CD4-positive, CD25-positive, alpha-beta regulatory T cell (primary cell): Measurements from ENCODE around the gene DMD. TPM values are rescaled to one million over a fixed set of nuclear protein-coding genes. Genes with fewer than 3 reads are reported as not detected.

Experiments used
- ATAC-seq, 2 donors: fragments of 150-1000 bp; cut with Tn5 transposase; one replicate each; pipeline ENCODE4 v1.10.0; 2021; ENCODE audit warnings: low read depth in 2 of 2, moderate number of reproducible peaks in 2 of 2, moderate library complexity in 1 of 2
- DNase-seq, 3 donors: peaks; one replicate each; pipeline versions ENCODE4 v3.0.0 to v3.0.0-alpha.2; 2012 to 2022; ENCODE audit warnings: mixed read lengths in 1 of 3
- H3K27ac ChIP-seq: one replicate; pipeline ENCODE4 v1.7.0; 2013; ENCODE audit warnings: mild to moderate bottlenecking, low read length; ENCODE audit not compliant: insufficient read depth, poor library complexity, severe bottlenecking
- H3K27me3 ChIP-seq: one replicate; pipeline ENCODE4 v1.7.0; 2013; ENCODE audit warnings: low read length; ENCODE audit not compliant: control insufficient read depth, insufficient read depth
- H3K36me3 ChIP-seq: one replicate; pipeline ENCODE4 v1.7.0; 2013; ENCODE audit warnings: mild to moderate bottlenecking, low read length, moderate library complexity; ENCODE audit not compliant: control insufficient read depth, insufficient read depth
- H3K4me1 ChIP-seq: 2 replicates; pipeline ENCODE4 v1.7.0; 2013; ENCODE audit warnings: mild to moderate bottlenecking, low read length; ENCODE audit not compliant: insufficient read depth, control insufficient read depth, poor library complexity, severe bottlenecking
- H3K4me3 ChIP-seq: one replicate; pipeline ENCODE4 v1.7.0; 2013; ENCODE audit warnings: low read depth, mild to moderate bottlenecking, low read length, moderate library complexity
- H3K9me3 ChIP-seq, 2 experiments: 1 replicate in 1 of 2; 2 replicates in 1 of 2; pipeline ENCODE4 v1.7.0; 2013; ENCODE audit warnings: low read length in 2 of 2, mild to moderate bottlenecking in 1 of 2, moderate library complexity in 1 of 2; ENCODE audit not compliant: control insufficient read depth in 2 of 2
- H3K27ac Mint-ChIP-seq, 3 donors: one replicate each; pipeline ENCODE4 v1.8.0; 2020 to 2022; ENCODE audit warnings: mild to moderate bottlenecking in 3 of 3, mixed read lengths in 3 of 3, moderate library complexity in 2 of 3
- H3K27me3 Mint-ChIP-seq: one replicate; pipeline ENCODE4 v1.8.0; 2022; ENCODE audit warnings: mild to moderate bottlenecking, mixed read lengths
- H3K36me3 Mint-ChIP-seq: one replicate; pipeline ENCODE4 v1.8.0; 2020; ENCODE audit warnings: mixed read lengths
- H3K4me1 Mint-ChIP-seq, 4 donors: one replicate each; pipeline ENCODE4 v1.8.0; 2020 to 2022; ENCODE audit warnings: mixed read lengths in 4 of 4, mild to moderate bottlenecking in 1 of 4
- H3K4me3 Mint-ChIP-seq, 4 donors: one replicate each; pipeline ENCODE4 v1.8.0; 2020 to 2022; ENCODE audit warnings: mild to moderate bottlenecking in 4 of 4, mixed read lengths in 4 of 4, moderate library complexity in 3 of 4
- H3K9me3 Mint-ChIP-seq, 7 donors: one replicate each; pipeline ENCODE4 v1.8.0; 2020 to 2022; ENCODE audit warnings: mixed read lengths in 7 of 7, mild to moderate bottlenecking in 3 of 7, moderate library complexity in 2 of 7
- polyA plus RNA-seq, 4 donors: library from polyadenylated mRNA; unstranded; fragments of 300-500 nt; fragmentation: Illumina TruSeq; gene quantifications; one replicate each; pipeline ENCODE4 v1.2.3, GENCODE V29; 2021
- total RNA-seq: library from RNA; stranded (reverse); gene quantifications from one replicate; pipeline ENCODE4 v1.2.3, GENCODE V29; 2022

Gene DMD
- total and polyA plus RNA-seq, 5 donors from 2014 or later = 0.20 to 2.8 (median 0.98) TPM

- Histone ChIP-seq H3K4me3 (no peak overlapping the region), H3K27ac (no peak overlapping the region), H3K4me1 (no peaks in the 10 kb centered on the region), H3K27me3 (no peaks in the 10 kb centered on the region), H3K36me3 (no peaks in the 10 kb centered on the region), H3K9me3 (no peaks in the 10 kb centered on the region)
- Mint-ChIP-seq H3K27me3 (no peaks in the 10 kb centered on the region), H3K9me3 (peaks cover 0 to 4% (median 0%) of the 10 kb centered on the region in 7 donors), H3K4me1 (no peaks in the 10 kb centered on the region), H3K27ac (no peak overlapping the region), H3K4me3 (no peak overlapping the region), H3K36me3 (no peaks in the 10 kb centered on the region)
- DNase-seq (no peak), ATAC-seq (no peak)
Observed at GRCh38 chrX:31340587-31340986, 1870.8 kb downstream of the DMD start.

GRCh38 chrX:31338991-31339350 is 1872.4 kb downstream of the DMD start:
- ATAC-seq (no peak), DNase-seq (no peak)
- Mint-ChIP-seq H3K4me1 (no peaks in the 10 kb centered on the region), H3K9me3 (peaks cover 0 to 4% (median 0%) of the 10 kb centered on the region in 7 donors), H3K4me3 (no peak overlapping the region), H3K27ac (no peak overlapping the region), H3K27me3 (no peaks in the 10 kb centered on the region), H3K36me3 (no peaks in the 10 kb centered on the region)
- no peaks in the 10 kb centered on the region for H3K36me3 ChIP-seq
- no peaks in the 10 kb centered on the region for H3K27me3 ChIP-seq
- H3K4me1 ChIP-seq = no peaks in the 10 kb centered on the region
- H3K4me3 ChIP-seq = no peak overlapping the region
- no peaks in the 10 kb centered on the region for H3K9me3 ChIP-seq
- H3K27ac ChIP-seq = no peak overlapping the region

- Mint-ChIP-seq H3K36me3 (no peaks in the 10 kb centered on the region), H3K9me3 (peaks cover 0 to 4% (median 0%) of the 10 kb centered on the region in 7 donors)
- no peak for ATAC-seq
Observed at GRCh38 chrX:31337332-31337731, 1874.0 kb downstream of the DMD start.

GRCh38 chrX:31336419-31336818 is 1874.9 kb downstream of the DMD start:
- no peaks in the 10 kb centered on the region for H3K36me3 ChIP-seq
- Mint-ChIP-seq H3K27ac (no peak overlapping the region), H3K4me3 (no peak overlapping the region), H3K27me3 (no peaks in the 10 kb centered on the region), H3K36me3 (no peaks in the 10 kb centered on the region), H3K4me1 (no peaks in the 10 kb centered on the region), H3K9me3 (peaks cover 0 to 4% (median 3%) of the 10 kb centered on the region in 7 donors)
- no peak for DNase-seq
- H3K27ac ChIP-seq = no peak overlapping the region
- H3K4me3 ChIP-seq = no peak overlapping the region
- H3K27me3 ChIP-seq = no peaks in the 10 kb centered on the region
- no peaks in the 10 kb centered on the region for H3K9me3 ChIP-seq
- no peaks in the 10 kb centered on the region for H3K4me1 ChIP-seq
- ATAC-seq = no peak

More at GRCh38 chrX:31337332-31337731, 1874.0 kb downstream of the DMD start:
- no peak for DNase-seq
- Histone ChIP-seq H3K9me3 (no peaks in the 10 kb centered on the region), H3K27ac (no peak overlapping the region), H3K4me1 (no peaks in the 10 kb centered on the region), H3K4me3 (no peak overlapping the region), H3K36me3 (no peaks in the 10 kb centered on the region), H3K27me3 (no peaks in the 10 kb centered on the region)
- Mint-ChIP-seq H3K4me1 (no peaks in the 10 kb centered on the region), H3K27ac (no peak overlapping the region), H3K27me3 (no peaks in the 10 kb centered on the region), H3K4me3 (no peak overlapping the region)

- H3K4me1 Mint-ChIP-seq = no peaks in the 10 kb centered on the region
- no peak overlapping the region for H3K4me3 Mint-ChIP-seq
- H3K27me3 ChIP-seq = no peaks in the 10 kb centered on the region
- no peaks in the 10 kb centered on the region for H3K36me3 Mint-ChIP-seq
- H3K36me3 ChIP-seq = no peaks in the 10 kb centered on the region
- H3K27ac ChIP-seq = no peak overlapping the region
- H3K9me3 Mint-ChIP-seq = peaks cover 0 to 4% (median 3%) of the 10 kb centered on the region in 7 donors
- no peak overlapping the region for H3K4me3 ChIP-seq
- H3K27ac Mint-ChIP-seq = no peak overlapping the region
- no peaks in the 10 kb centered on the region for H3K27me3 Mint-ChIP-seq
- H3K9me3 ChIP-seq = no peaks in the 10 kb centered on the region
- ATAC-seq (no peak), DNase-seq (no peak)
- no peaks in the 10 kb centered on the region for H3K4me1 ChIP-seq
Observed at GRCh38 chrX:31334997-31335396, 1876.4 kb downstream of the DMD start.

DNA sequence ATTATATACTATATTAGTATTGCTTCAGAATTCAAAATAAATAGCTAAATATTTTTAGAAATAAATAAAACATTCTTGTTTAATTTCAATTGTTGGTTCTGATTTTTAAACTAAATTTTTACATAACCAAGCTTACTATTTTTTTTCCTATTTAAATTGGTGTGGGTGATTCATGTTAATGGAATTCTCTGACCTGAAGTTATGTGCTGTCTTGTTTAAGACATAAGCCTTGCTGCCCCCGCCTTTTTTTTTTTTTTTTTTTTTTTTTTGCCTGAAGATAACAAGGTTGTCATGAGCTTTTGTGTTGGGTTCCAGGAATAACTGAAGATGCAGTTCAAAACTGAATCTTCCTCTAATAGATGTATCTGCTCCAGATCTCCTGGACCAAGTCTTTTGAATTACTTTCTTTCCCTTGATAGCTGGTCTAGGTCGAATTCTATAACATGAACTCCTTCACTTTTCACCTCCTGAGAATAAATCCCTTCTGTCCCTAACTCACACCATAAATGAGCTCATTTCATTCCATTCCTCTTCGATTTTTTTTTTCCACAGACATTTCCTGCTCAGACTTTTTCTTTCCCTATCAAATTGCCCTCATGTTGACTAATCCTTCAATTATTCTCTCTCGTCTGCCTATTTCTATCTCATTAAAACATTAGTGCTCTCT is 1878.1 kb downstream of the DMD start:
- Mint-ChIP-seq H3K36me3 (no peaks in the 10 kb centered on the region), H3K4me1 (no peaks in the 10 kb centered on the region), H3K27ac (no peak overlapping the region), H3K27me3 (no peaks in the 10 kb centered on the region), H3K9me3 (peaks cover 0 to 3% (median under 1%) of the 10 kb centered on the region in 7 donors), H3K4me3 (no peak overlapping the region)
- DNase-seq = no peak
- H3K4me1 ChIP-seq = no peaks in the 10 kb centered on the region
- ATAC-seq = no peak
- no peak overlapping the region for H3K4me3 ChIP-seq
- no peaks in the 10 kb centered on the region for H3K36me3 ChIP-seq
- no peaks in the 10 kb centered on the region for H3K9me3 ChIP-seq
- H3K27me3 ChIP-seq = no peaks in the 10 kb centered on the region
- no peak overlapping the region for H3K27ac ChIP-seq

- Histone ChIP-seq H3K4me1 (no peaks in the 10 kb centered on the region), H3K27ac (no peak overlapping the region), H3K4me3 (no peak overlapping the region), H3K27me3 (no peaks in the 10 kb centered on the region), H3K36me3 (no peaks in the 10 kb centered on the region), H3K9me3 (no peaks in the 10 kb centered on the region)
- Mint-ChIP-seq H3K9me3 (peaks cover 0 to 3% (median 0%) of the 10 kb centered on the region in 7 donors), H3K36me3 (no peaks in the 10 kb centered on the region), H3K4me3 (no peak overlapping the region), H3K27ac (no peak overlapping the region), H3K4me1 (no peaks in the 10 kb centered on the region), H3K27me3 (no peaks in the 10 kb centered on the region)
- DNase-seq (no peak), ATAC-seq (no peak)
Observed at GRCh38 chrX:31331928-31332327, 1879.4 kb downstream of the DMD start.

GRCh38 chrX:31331015-31331414 is 1880.3 kb downstream of the DMD start:
- no peaks in the 10 kb centered on the region for H3K4me1 Mint-ChIP-seq
- Histone ChIP-seq H3K36me3 (no peaks in the 10 kb centered on the region), H3K27ac (no peak overlapping the region), H3K4me3 (no peak overlapping the region), H3K27me3 (no peaks in the 10 kb centered on the region), H3K9me3 (no peaks in the 10 kb centered on the region), H3K4me1 (no peaks in the 10 kb centered on the region)
- H3K27me3 Mint-ChIP-seq = no peaks in the 10 kb centered on the region
- no peak overlapping the region for H3K4me3 Mint-ChIP-seq
- DNase-seq (no peak), ATAC-seq (no peak)
- H3K27ac Mint-ChIP-seq = no peak overlapping the region
- H3K9me3 Mint-ChIP-seq = peaks cover 0 to 3% (median 0%) of the 10 kb centered on the region in 7 donors
- no peaks in the 10 kb centered on the region for H3K36me3 Mint-ChIP-seq
